Stimulated activated CD8-positive, alpha-beta memory T cell treated with anti-CD3 and anti-CD28 coated beads, Interleukin-4, amount 100 ng/mL, for 4 hours (primary cell): ENCODE results near the gene BMP8B.
"Not testable (repeated sequence)": the region's sequence is repeated elsewhere in the genome, so short reads cannot be mapped to it uniquely, and the experiment has no call there.

Experiments used
- DNase-seq, 2 donors: peaks; one replicate each; pipeline ENCODE4 v3.0.0-alpha.2; 2020; ENCODE audit warnings: low read depth in 2 of 2, low spot score in 1 of 2

The BMP8B gene, protein sequence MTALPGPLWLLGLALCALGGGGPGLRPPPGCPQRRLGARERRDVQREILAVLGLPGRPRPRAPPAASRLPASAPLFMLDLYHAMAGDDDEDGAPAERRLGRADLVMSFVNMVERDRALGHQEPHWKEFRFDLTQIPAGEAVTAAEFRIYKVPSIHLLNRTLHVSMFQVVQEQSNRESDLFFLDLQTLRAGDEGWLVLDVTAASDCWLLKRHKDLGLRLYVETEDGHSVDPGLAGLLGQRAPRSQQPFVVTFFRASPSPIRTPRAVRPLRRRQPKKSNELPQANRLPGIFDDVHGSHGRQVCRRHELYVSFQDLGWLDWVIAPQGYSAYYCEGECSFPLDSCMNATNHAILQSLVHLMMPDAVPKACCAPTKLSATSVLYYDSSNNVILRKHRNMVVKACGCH

DNA sequence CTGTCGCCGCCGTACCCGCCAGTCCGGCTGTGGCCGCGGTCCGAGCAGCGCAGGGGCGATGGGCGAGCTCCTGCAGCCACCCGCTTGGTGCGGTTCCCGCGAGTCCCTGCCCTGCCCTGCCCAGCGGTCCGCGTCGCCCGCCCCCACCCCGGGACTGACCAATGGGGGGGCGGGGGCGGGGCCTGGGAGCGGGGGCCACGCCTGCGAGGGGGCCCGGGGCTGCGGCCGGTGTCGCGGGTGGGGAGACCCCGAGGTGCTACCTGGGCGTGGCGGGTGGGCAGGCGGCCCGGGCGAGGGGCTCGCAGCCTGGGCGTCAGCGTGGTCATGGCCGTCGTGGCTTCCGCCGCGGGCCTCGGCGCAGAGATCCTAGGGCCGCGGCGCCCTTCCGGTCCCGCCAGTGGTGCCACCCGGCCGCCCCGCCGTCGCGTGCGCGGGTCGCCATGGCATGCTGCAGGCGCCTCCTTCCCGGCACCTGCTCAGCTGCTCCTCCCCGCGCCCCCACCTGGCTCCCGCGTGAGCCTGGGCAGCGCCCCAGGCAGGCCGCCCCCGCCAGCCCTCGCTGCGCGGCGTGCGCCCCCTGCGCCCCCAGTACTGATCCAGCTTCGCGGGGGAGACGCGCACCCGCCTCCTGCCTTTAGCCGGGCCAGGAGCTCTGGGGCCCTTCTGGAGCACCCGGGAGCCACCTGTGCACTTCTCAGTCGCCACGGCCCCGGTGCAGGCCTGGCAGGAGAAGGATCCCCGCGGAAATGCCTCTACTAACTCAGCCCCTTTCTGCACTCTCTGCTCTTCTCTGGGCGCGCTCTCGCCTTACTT lies at the start of gene BMP8B:
BMP8B (minus strand) TSS at position 108 of the 813 bp plus-strand sequence. CDS start 380 bp downstream, outside the sequence.
- peak; percentile 7 to 11 for DNase-seq

DNA sequence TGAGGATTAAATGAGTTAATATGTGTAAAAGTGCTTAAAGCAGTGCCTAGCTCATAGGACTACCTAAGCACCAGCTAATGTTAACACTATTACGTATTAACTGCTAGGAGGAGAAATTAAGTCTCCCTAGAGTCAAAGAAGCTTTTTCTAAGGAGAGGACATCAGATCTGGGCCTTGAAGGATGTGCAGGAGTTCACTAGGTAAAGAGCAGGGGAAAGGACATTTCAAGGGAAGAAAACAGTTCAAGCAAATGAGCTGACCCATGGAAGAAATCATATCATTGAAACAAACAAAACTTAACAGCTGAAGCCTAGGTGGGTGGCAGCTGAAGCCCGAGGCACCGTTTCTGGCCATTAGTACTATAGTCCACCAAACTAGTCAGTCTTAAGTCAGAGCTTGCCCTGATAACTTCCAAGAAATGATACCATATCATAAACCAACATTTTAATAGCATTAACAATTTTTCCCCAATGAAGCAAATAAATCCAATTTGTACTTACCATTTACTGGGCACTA lies 48.0 kb upstream of the BMP8B start:
- no peak for DNase-seq

DNA sequence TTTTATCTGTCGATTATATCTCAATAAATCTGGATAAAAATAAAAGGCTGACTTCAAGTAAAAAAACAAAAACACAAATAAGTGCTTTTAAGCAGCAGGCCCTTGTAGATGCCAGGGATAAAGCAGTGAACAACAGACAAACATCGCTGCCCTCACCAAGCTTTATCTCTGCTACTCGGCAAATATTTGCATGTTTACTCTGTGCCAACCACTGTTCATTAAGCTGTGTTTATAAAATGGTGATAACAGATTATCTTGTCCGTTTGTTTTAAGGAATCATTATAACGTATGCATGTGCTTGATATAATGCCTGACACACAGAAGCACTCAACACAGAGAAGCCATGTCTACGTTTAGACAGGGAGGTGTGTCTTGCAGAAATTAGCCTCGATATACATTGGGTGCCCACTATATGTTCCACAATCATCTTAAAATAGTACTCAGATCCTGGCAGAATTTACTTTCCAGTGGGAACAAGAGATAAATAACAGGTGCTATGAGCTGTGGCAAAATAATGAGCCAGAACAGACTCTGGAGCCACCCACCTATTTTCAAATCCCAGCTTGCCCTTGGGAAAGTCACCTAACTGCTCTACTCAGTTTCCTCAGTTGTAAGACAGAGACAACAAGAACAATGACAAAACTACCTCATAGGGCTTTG lies 47.4 kb upstream of the BMP8B start:
- DNase-seq = no peak

DNA sequence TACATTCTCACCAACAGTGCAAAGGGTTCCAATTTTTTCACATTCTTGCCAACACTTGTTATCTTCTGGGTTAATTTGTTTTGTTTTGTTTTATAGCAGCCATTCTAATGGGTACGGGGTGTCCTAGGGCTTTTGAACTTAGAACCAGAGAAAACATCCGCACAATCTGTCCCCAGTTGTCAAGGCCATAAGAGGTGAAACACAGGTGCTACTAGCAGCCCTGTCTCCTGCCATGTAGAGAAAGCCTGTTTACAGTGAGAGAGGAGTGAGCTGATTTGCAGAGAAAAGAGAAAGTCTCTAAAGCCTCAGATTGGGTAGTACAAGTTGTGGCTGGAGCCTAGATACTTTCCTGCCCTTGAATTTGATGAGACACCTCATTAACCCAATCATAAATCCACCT lies 46.4 kb upstream of the BMP8B start:
- no peak for DNase-seq

GRCh38 chr1:39833621-39834385 lies 45.1 kb upstream of the BMP8B start:
- no peak for DNase-seq

- DNase-seq = no peak
Measured at GRCh38 chr1:39833121-39833520, 44.5 kb upstream of the BMP8B start.

DNA sequence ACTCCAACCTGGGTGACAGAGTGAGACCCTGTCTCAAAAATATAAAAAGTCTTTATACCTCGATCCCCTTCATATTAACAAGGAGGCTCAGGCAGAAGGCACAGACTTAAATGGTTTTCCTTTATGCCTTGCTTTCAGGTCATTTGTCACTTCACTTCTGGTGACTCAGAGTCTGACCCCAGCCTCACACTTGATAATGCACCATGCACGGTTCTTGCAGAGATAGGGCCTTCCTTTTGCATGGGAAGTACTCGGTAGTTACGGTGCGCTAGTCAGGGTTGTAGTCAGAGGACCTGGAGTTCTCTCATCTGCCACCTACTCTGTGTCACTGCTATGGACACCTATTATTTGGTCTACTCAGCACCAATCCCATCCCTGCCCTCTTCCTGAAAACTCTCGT lies 43.6 kb upstream of the BMP8B start:
- no peak for DNase-seq

DNA sequence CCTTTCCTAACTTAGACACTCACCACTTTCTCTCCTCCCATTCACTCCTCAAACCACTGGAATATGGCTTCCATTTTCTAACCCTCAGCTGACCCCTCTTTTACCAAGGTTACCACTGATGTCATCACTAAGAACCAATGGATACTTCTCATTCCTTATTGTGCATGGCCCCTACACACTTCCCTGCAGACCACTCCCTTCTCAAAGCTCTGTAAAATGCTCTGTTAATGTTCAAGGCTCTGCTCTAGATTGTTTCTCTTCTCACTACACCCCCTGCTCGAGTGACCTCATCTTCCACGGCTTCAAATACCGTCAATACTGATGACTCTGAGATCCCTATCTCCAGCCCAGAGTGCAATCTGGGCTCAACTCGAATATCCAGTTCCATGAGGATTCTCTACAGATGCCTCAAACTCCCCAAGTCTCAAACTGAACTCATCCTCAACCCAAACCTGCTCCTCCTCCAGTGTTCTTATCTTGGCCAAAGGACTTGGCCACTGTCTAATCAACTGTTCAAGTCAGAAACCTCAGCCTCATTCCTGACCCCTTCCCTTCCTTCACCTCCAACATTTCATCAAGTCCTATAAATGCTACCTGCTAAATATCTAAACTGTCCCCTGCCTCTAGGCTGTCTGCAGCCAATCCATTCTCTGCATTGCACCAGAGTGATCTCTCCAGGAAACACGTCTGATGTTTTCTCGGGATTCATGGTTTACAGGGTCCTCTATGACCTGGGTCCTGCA lies 41.3 kb upstream of the BMP8B start:
- DNase-seq = no peak

GRCh38 chr1:39828734-39829133 lies 40.1 kb upstream of the BMP8B start:
- DNase-seq = no peak

DNA sequence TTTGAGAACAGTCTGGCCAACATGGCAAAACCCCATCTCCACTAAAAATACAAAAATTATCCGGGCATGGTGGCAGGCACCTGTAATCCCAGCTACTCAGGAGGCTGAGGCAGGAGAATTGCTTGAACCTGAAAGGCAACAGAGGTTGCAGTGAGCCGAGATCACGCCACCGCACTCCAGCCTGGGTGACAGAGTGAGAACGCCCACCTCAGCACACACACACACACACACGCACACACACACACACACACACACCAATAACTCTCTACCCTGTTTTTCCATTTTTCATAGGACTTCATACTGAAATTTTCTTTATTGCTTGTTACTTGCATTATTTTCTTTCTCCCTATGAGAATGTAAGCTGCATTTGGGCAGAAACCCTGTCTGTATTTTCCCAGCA lies 39.6 kb upstream of the BMP8B start:
- DNase-seq = not testable (repeated sequence)

DNA sequence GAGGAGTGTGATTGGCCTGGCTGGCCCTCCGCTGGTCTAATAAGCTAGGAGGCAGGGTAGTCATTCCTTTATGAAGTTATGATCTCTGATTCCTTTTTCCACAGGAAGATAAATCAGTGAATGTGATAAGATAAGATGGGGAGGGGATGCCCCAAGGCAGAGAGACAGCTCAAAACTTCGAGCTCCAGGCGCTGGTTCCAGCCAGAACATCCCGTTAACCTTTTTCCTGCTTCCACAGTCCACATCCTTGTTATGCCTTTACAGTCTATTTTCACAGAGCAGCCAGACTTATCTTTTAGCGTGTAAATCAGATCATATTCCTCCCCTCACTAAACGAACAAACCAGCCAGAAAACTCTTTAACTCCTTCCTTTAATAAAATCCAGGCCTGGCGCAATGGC lies 38.5 kb upstream of the BMP8B start:
- DNase-seq = no peak

DNA sequence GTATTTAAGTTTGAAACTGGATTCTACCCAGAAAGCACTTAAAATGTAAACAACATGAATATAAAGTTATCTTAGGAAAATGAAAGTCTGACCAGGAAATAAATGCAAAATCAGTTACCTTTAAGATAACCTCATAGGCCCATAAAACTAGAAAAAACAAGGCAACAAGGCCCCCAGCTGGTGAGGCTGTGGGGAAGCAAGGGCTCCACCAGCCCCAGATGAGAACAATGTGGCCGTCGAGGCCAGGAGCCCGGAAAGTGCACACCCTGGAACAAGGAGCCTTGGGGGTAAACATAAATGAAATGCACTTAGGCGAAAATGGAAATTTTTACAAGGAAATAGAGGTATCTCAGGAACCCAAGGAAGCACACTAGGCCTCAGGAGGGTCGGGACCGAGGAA lies 37.9 kb upstream of the BMP8B start:
- DNase-seq = no peak

GRCh38 chr1:39825432-39825941 lies 36.8 kb upstream of the BMP8B start:
- no peak for DNase-seq

GRCh38 chr1:39823450-39823849 lies 34.8 kb upstream of the BMP8B start:
- not testable (repeated sequence) for DNase-seq

DNA sequence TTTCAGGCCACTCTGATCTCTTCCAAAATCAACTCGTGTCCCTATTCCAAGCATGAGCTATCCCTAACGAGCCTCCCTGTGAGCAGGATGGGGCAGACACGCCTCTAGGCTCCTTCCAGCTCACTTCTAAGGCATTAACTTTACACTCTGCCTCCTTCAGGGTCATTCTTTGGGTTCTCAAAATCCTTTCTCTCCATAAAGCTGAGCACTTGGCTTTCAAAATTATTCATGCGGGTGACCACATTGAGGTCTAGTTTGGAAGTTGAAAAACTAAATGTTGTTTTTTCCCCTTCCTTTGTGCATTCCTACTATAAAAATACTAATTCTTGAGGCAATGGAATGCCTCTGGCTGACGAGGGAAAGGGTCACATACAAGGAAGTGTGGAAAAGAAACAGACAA lies 33.5 kb upstream of the BMP8B start:
- DNase-seq = no peak

GRCh38 chr1:39819091-39819812 lies 30.6 kb upstream of the BMP8B start:
- DNase-seq = no peak

DNA sequence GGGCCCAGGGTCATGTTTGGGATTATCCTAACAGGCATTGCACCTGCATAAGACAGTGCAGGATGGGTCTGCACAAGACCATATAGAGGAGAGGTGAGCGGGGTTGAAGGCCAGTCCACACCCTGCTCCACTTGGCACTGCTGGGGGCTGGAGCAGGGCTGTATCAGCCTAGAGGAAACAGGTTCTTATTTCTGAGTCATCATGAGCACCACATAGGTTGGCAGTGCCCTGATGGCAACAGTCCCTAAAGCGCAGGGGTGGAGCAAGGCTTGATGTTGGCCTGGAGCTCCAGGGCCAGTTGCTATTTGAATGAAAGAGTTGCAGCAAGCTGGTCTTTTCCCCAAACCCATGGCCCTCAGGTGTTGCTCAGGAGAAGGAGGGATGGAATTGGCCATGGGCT lies 29.8 kb upstream of the BMP8B start:
- no peak for DNase-seq

- DNase-seq = peak; percentile 23 to 24
Measured at GRCh38 chr1:39817091-39817932, 28.6 kb upstream of the BMP8B start.
